Measurements from ENCODE around the gene HNRNPA1.

GRCh38 chr12:54333420-54334034 is 53.0 kb downstream of the HNRNPA1 start:
- TF ChIP-seq MAZ (IDR thresholded peaks at IDR 0.05; ENCODE audit: borderline replicate concordance, low read depth, low read length) (no peak), USF2 (IDR thresholded peaks at IDR 0.05; ENCODE audit: low read depth, low read length) (no peak)

Data from IMR-90 (cell line).